RKO (cell line): Measurements from ENCODE around the gene PROSER3.
A peak's percentile ranks its signal among the peaks of the same experiment; 100 is the strongest.

Experiments
- DNase-seq: peaks from one replicate; pipeline ENCODE4 v3.0.0-alpha.2; 2016; ENCODE audit warnings: low spot score

PROSER3 gene

DNA sequence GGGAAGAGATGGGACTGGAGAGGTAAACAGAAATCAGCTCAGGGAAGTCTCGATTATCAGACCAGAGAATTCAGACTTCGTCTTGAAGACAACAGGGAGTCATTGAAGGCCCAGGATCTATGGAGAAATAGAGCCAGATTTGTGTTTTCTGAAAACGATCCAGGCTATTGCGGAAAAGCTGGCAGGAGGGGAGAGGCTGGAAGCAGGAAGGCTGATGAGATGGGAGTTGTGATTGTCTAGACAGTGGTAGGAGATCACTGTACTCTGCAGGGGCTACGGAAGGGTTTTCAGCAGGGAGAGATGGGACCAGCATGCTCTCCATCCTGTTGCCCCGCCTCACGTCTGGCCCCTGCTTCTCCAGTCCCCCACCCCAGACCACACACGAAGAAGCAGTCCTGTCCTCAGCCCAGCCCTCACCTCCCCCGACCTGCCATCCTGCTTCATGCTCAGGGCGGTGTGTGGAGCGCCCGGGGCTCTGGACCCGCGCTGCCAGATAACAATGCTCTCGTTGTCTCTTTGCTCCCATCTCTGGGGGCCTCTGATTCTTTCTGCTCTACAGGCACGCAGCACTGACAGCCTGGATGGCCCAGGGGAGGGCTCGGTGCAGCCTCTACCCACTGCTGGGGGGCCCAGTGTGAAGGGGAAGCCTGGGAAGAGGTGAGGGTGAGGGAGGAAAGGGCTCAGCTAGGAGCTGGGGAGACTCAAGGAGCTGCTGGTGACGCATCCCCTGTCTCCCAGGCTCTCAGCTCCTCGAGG is 19.3 kb downstream of the PROSER3 start:
- no peak for DNase-seq

DNA sequence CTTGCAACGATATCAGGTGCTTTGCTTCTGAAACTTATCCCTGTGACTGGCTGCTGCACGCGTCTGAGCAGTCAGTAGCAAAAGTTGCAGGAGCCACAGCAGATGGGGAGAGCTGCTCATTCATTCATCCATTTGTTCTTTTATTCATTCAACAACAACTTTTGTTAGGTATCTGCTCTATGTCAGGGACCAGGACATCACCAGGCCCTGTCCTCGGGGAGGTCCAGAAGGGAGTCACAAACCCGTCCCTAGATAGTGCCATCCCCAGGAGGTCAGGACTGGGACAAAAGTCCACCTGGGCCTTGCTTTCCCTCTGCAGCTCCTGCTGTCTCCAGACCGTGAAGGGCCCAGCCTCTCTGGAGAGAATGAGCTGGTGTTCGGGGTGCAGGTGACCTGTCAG is 20.0 kb downstream of the PROSER3 start:
- DNase-seq: no peak

DNA sequence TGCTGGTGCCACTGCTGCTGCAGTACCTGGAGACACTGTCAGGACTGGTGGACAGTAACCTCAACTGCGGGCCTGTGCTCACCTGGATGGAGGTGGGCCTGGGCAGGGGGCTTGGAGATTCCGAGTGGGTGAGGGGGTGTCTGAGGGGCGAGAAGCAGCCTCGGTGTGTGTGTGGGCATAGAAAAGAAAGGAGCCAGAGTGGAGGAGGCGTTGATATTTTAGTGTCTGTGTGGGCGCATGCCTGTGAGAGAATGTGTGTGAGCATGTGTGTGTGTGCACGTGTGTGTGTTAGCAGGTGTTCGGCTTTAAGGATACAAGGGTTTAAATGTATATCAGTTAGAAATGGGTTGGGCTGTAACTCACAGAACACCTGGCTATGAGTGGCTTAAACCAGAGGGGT is 21.1 kb downstream of the PROSER3 start:
- no peak for DNase-seq

DNA sequence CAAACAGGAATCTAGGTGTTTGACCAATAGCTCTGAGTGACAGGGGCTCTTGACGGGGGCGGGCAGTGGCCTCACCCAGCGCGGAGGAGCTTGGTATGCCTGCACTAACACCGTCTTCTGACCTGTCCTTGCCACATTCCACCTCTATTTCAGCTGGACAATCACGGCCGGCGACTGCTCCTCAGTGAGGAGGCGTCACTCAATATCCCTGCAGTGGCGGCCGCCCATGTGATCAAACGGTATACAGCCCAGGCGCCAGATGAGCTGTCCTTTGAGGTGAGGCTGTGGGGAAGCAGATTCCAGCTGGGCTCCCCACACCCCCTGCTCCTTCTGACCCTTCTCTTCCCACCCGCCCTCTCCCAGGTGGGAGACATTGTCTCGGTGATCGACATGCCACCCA is 22.1 kb downstream of the PROSER3 start:
- no peak for DNase-seq

DNA sequence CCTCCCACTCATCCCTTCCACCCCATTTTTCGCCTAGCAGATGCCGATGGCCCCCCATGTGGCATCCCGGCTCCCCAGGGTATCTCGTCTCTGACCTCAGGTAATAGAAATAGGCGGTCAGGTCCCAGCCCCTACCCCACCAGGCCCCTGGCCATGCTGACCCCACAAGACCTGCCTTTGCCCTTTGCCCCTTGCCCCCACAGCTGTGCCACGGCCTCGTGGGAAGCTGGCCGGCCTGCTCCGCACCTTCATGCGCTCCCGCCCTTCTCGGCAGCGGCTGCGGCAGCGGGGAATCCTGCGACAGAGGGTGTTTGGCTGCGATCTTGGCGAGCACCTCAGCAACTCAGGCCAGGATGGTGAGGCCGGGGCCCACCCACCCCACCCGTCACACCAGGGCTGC is 22.7 kb downstream of the PROSER3 start:
- DNase-seq: no peak

DNA sequence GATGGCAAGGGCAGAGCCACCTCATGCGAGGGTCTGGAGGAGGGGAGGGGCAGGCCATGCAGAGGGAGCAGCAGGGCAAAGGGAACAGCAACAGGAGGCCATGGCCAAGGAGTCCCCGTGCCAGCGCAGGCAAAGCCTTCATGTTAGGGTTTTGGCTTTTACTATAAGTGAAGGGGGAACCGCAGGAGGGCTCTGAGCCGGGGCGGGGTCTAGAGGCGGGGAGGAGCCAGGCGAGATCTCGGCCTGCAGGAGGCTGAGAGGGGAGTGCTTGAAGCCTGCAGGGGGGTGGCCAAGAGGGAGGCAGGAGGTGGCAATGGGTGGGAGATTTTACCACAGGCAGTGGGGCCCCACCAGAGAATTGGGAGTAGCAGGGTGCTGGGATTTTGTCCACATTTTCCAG is 23.7 kb downstream of the PROSER3 start:
- no peak for DNase-seq

DNA sequence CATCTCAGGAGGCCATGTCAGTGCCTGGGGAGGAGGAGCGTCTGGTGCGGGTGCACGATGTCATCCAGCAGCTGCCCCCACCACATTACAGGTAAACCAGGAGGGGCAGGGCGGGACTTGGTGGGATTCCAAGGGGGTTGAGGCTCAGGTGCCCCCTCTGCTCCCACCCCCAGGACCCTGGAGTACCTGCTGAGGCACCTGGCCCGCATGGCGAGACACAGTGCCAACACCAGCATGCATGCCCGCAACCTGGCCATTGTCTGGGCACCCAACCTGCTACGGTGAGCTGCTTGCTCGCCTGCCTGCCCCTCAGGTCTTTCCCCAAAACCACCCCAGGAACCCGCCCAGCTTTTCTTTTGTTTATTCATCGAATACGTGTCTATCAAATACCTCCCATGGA is 24.6 kb downstream of the PROSER3 start:
- no peak for DNase-seq

DNA sequence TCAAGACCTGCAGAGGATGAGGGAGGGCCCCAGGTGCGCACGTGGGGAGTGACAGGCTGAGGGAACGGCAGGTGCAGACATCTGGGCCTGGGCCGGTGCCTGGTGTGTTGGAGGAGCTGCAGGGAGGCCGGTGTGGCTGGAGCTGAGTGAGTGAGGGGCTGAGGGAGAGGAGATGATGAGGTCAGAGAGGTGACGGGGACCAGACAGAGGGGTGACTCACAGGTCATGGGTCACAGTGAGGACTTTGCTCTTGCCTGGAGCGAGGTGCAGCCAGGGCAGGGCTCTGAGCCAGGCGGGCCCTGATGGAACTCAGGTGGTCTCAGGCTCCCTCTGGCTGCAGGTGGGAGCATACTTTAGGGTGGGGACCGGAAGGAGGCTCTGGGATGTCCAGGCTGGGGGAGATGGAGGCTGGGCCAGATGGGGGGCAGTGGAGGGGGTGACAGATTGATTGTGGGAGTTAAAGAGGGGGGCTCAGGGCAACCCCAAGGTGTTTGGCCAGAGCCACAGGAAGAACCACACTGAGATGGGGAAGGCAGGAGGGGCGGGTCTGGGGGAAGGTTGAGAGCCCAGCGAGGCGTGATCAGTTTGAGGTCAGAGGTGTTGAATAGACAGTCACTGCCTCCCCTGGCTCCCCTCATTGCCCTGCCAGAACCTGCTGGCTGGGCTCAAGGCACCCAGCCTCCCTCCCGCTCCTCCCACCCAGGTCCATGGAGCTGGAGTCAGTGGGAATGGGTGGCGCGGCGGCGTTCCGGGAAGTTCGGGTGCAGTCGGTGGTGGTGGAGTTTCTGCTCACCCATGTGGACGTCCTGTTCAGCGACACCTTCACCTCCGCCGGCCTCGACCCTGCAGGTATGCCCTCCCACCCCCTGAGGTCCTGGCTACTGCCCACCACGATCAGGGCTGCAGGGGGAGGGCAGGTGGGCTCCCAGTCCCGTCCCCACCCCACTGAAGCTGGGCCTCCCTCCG is 25.8 kb downstream of the PROSER3 start:
- peak; percentile 20 for DNase-seq

DNA sequence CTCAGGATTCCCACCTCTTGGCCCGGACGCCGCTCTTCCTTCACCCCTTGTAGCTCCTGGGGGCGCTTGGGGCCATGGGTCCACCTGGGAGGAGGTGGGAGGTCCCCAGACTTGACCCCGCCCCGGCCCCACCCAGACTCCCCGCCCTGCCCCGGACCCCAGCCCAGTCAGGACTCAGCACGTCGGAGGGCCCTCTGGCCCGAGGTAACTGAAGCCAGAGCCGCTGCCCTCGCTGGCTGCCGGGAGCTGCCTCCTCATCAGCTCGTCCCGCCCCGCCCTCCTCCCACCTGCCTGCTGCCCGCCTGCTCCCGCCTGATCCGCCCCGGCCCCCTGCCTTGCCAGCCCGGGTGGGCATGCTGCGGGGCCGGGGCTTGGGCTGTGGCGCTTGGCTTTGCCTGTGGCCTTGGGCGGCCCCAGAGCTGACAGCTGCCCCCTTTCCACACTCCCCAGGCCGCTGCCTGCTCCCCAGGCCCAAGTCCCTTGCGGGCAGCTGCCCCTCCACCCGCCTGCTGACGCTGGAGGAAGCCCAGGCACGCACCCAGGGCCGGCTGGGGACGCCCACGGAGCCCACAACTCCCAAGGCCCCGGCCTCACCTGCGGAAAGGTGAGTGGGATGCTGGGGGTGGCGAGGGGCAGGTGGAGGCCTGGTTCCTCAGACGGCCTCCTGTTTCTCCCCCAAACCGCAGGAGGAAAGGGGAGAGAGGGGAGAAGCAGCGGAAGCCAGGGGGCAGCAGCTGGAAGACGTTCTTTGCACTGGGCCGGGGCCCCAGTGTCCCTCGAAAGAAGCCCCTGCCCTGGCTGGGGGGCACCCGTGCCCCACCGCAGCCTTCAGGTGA is 26.7 kb downstream of the PROSER3 start:
- DNase-seq: no peak

DNA sequence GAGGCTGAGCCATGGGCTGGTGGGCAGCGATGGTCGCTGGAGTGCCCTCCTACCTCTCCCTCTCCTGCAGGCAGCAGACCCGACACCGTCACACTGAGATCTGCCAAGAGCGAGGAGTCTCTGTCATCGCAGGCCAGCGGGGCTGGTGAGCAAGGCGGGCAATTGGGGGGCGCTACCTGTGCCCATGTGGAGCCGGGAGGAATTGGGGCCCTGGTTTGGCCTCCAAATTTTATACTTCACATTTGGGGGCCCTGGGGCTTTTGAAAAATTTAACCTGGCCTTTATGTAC is 27.3 kb downstream of the PROSER3 start:
- no peak for DNase-seq

DNA sequence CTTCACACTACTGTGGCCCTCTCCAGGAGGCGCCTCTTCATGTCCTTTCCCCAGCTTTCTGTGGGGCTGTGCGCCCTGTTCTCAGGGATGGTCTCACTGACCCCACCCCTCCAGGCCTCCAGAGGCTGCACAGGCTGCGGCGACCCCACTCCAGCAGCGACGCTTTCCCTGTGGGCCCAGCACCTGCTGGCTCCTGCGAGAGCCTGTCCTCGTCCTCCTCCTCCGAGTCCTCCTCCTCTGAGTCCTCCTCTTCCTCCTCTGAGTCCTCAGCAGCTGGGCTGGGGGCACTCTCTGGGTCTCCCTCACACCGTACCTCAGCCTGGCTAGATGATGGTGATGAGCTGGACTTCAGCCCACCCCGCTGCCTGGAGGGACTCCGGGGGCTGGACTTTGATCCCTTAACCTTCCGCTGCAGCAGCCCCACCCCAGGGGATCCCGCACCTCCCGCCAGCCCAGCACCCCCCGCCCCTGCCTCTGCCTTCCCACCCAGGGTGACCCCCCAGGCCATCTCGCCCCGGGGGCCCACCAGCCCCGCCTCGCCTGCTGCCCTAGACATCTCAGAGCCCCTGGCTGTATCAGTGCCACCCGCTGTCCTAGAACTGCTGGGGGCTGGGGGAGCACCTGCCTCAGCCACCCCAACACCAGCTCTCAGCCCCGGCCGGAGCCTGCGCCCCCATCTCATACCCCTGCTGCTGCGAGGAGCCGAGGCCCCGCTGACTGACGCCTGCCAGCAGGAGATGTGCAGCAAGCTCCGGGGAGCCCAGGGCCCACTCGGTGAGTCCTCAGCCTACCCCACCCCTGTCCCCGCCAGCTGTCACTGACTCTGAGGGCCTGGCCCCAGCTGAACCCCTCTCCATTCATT is 28.6 kb downstream of the PROSER3 start:
- DNase-seq: no peak

DNA sequence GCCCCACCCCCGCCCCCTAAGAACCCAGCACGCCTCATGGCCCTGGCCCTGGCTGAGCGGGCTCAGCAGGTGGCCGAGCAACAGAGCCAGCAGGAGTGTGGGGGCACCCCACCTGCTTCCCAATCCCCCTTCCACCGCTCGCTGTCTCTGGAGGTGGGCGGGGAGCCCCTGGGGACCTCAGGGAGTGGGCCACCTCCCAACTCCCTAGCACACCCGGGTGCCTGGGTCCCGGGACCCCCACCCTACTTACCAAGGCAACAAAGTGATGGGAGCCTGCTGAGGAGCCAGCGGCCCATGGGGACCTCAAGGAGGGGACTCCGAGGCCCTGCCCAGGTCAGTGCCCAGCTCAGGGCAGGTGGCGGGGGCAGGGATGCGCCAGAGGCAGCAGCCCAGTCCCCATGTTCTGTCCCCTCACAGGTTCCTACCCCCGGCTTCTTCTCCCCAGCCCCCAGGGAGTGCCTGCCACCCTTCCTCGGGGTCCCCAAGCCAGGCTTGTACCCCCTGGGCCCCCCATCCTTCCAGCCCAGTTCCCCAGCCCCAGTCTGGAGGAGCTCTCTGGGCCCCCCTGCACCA is 29.3 kb downstream of the PROSER3 start:
- DNase-seq: no peak

DNA sequence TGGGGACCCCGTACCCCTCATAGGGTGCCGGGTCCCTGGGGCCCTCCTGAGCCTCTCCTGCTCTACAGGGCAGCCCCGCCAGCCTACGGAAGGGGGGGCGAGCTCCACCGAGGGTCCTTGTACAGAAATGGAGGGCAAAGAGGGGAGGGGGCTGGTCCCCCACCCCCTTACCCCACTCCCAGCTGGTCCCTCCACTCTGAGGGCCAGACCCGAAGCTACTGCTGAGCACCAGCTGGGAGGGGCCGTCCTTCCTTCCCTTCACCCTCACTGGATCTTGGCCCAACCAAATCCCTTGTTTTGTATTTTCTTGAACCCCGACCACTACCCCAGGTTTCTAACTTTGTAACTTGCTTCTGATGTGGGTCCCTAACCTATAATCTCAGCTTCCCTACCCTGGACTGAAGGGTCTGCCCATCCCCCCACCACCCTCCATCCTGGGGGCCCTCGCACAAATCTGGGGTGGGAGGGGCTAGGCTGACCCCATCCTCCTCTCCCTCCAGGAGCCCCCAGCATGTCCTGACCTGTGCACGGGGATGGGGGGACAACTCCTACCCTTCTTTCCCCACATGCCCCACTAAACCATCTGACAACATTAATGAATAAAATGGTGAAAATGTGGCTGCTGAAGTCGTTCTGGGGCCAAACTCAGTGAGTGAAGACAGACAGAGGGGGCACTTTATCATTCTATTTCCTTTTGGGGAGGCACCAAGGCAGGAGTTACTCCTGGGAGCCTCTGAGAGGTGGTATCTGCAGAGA is 30.4 kb downstream of the PROSER3 start:
- no peak for DNase-seq

DNA sequence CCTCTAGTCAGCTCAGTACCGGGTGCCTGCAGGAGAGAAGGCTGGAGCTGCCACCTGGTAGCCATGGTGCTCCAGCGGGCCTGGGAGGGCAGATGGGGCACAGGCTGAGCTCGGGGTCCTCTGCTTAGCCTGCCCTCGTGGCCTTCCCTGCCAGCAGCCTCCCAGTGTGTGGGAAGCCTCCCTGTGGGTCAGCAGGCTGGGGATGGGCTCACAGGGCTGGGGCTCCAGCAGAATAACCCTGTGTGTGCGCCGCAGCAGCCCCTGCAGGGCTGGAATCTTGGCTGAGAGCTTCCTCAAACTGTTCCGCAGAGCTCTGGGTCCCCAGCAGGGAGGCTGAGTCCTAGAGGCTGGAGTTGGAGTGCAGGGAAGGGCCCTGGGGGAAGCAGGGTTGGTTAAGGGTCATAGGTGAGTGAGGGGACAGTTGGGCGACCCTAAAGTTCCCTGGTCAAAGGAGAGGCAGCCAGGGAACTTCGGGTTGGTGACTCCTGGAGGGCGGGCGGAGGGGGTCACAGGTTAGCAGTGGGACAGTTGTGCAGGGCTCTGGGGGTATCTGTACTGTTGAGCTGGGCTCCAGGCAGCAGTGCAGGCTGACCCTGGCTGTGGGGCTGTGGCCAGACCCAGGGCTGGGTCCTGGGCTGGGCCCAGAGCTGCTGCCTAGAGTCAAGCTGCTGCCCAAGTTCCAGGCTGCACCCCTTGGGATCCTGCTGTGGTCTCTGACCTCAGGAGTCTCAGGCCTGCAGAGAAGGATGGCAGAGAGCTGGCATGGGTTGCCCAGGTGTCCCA is 31.4 kb downstream of the PROSER3 start:
- DNase-seq: no peak

DNA sequence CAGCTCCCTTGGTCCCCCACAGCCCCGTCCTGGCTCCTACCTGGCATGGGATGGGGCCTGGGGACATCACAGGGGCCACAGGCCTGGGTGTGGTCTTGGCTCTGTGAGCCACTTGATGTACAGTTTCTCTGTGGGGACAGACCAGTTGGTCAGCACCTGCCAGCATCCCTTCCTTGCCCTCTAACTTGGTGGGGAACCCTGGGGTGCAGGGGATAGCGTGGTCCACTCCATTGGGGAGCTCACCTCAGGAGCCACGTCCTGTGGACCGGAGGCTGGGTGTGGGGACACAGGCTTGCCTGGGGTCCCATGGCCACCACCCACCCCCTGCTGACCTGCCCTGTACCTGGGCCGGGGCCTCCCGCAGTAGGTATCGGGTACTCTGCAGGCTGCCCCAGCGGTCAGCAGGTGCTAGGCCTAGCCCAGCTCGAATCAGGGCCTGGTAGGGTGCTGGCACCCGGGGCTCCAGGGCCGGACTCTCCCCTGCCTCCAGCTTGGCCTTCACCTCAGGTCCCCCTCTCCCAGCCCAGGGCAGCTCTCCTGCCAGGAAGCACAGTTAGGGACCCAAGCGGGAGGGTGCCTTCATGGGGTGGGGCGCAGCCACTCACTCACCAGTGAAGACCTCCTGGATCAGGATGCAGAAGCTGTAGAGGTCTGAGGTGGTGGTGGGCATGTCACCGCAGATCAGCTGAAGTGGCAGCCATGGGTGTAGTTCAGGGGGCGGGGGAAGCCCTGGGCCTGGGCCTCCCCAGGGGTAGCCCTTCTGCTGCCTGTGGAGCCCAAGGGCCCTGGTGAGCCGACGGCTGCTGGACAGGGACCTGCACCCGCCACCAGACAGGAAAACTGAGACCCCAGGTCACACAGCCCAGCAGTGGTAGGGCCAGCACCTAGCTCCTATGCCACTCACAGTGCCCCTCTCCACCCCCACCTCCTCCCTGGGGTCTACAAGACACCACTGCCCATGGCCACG is 32.3 kb downstream of the PROSER3 start:
- no peak for DNase-seq

DNA sequence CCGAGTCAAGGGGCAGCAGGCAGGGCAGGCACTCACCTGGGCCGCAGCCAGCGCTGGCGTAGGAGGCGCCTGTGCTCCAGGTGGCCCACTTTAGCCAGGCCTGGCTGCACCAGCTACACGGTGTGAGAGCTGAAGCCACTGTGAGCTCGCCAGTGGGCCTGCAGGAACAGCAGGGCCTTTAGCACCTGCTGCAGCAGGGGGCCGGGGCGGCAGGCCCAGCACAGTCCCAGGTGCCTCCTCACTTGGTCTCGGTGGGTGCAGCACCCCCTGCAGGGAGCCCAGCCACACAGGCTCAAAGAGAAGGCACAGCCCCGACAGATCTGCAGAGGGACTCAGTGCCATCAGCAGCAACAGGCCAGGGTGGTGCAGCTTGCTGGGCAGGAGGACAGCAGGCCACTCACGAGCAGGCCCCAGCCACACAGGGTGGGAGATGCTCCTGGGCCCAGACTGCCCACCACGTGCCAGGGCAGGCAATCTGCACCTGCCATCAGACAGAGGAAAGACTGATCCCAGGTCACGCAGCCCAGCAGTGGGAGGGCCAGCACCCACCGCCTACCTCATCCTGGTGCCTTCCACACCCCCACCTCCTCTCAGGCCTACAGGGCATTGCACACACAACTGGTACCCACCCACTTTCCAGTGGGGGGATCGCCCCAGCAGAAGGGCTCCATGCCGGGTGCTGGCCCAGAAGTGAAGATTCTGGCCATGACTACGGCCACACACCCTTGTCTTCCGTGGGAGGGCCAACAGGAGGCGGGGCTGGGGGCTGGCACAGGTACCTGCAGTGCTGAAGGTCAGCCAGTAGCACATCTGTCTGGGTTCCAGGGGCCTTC is 33.2 kb downstream of the PROSER3 start:
- no peak for DNase-seq

DNA sequence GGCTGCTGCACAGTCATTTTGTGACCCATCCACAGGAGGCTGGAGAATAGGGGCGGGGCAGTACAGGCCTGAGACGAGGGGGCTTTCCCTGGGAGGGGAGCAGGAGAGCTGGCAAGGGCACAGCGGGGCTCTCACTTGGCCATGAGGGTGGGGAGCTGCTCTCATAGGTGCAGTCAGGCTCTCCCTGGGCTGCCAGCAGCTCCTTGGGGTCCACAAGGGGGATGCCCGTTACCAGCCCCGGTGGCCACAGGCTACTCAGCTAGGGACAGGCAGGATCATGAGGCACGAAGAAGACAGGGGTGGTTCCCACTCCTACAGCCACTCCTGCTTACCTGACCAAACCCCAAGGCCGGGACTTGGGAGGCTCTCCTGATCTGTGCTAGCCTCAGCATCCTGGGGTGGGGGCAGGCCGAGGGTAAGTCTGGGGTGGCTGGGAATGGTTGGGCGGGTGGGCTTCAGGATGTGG is 33.9 kb downstream of the PROSER3 start:
- no peak for DNase-seq
